Measurements from ENCODE around the gene ZDHHC15. TPM values are rescaled to one million over a fixed set of nuclear protein-coding genes. Genes with fewer than 3 reads are reported as not detected.
"Not testable (repeated sequence)": the region's sequence is repeated elsewhere in the genome, so short reads cannot be mapped to it uniquely, and the experiment has no call there.

ZDHHC15 gene
- total RNA-seq, 2 experiments from 2014 or later, result not detected

- Histone ChIP-seq H3K36me3 (ENCODE audit: insufficient read depth, low read length) (no peaks in the 10 kb centered on the region), H3K9me2 (ENCODE audit: insufficient read depth, low read length) (no peaks in the 10 kb centered on the region), H3K79me2 (ENCODE audit: insufficient read depth, low read depth, low read length) (no peaks in the 10 kb centered on the region), H3K27ac (ENCODE audit: low read depth, low read length, poor library complexity, severe bottlenecking) (no peak overlapping the region), H3K4me2 (ENCODE audit: low read length) (no peak overlapping the region), H3K9me3 (ENCODE audit: low read length) (no peaks in the 10 kb centered on the region), H4K20me1 (ENCODE audit: insufficient read depth, low read length) (no peaks in the 10 kb centered on the region), H3K4me1 (ENCODE audit: insufficient read depth, low read length, poor library complexity, severe bottlenecking) (no peaks in the 10 kb centered on the region), H2AFZ (ENCODE audit: low read length) (no peak overlapping the region), H3K4me3 (ENCODE audit: low read depth, low read length, poor library complexity, severe bottlenecking) (no peak overlapping the region)
- no TSS peak for BruUV-seq (replicated peaks)
- no peak for TF ChIP-seq CTCF (conservative IDR thresholded peaks at IDR 0.05; ENCODE audit: low read length)
- POLR2A ChIA-PET, result no interaction called here
- intact Hi-C loops (cut with micrococcal nuclease; ENCODE audit: unreplicated experiment), result no loop called here
- CTCF ChIA-PET (ENCODE audit: unreplicated experiment), result no interaction called here
- DNase-seq (ENCODE audit: low spot score), result no peak
These were observed 156.0 kb downstream of the ZDHHC15 start for GRCh38 chrX:75366861-75367260.

GRCh38 chrX:75365243-75365975 is 157.4 kb downstream of the ZDHHC15 start:
- Histone ChIP-seq H3K4me3 (ENCODE audit: low read depth, low read length, poor library complexity, severe bottlenecking) (no peak overlapping the region), H3K9me3 (ENCODE audit: low read length) (no peaks in the 10 kb centered on the region), H3K4me2 (ENCODE audit: low read length) (no peak overlapping the region), H3K36me3 (ENCODE audit: insufficient read depth, low read length) (no peaks in the 10 kb centered on the region), H3K4me1 (ENCODE audit: insufficient read depth, low read length, poor library complexity, severe bottlenecking) (no peaks in the 10 kb centered on the region), H3K79me2 (ENCODE audit: insufficient read depth, low read depth, low read length) (no peaks in the 10 kb centered on the region), H3K9me2 (ENCODE audit: insufficient read depth, low read length) (no peaks in the 10 kb centered on the region), H2AFZ (ENCODE audit: low read length) (no peak overlapping the region), H4K20me1 (ENCODE audit: insufficient read depth, low read length) (no peaks in the 10 kb centered on the region), H3K27ac (ENCODE audit: low read depth, low read length, poor library complexity, severe bottlenecking) (no peak overlapping the region)
- DNase-seq (ENCODE audit: low spot score), result no peak
- CTCF ChIA-PET (ENCODE audit: unreplicated experiment), result no interaction called here
- intact Hi-C loops (cut with micrococcal nuclease; ENCODE audit: unreplicated experiment), result no loop called here
- POLR2A ChIA-PET, result no interaction called here
- no TSS peak for BruUV-seq (replicated peaks)
- TF ChIP-seq EZH2phosphoT487 (IDR thresholded peaks at IDR 0.05; ENCODE audit: borderline replicate concordance, low read depth, low read length) (no peak), CTCF (conservative IDR thresholded peaks at IDR 0.05; ENCODE audit: low read length) (no peak)

- ChIA-PET CTCF (ENCODE audit: unreplicated experiment) (no interaction called here), POLR2A (no interaction called here)
- H3K4me1 ChIP-seq (ENCODE audit: insufficient read depth, low read length, poor library complexity, severe bottlenecking), result no peaks in the 10 kb centered on the region
- H3K27ac ChIP-seq (ENCODE audit: low read depth, low read length, poor library complexity, severe bottlenecking), result no peak overlapping the region
- H3K9me3 ChIP-seq (ENCODE audit: low read length), result no peaks in the 10 kb centered on the region
- no peak overlapping the region for H2AFZ ChIP-seq (ENCODE audit: low read length)
- H3K4me2 ChIP-seq (ENCODE audit: low read length), result no peak overlapping the region
- no TSS peak for BruUV-seq (replicated peaks)
- no peaks in the 10 kb centered on the region for H4K20me1 ChIP-seq (ENCODE audit: insufficient read depth, low read length)
- no peaks in the 10 kb centered on the region for H3K36me3 ChIP-seq (ENCODE audit: insufficient read depth, low read length)
- H3K79me2 ChIP-seq (ENCODE audit: insufficient read depth, low read depth, low read length), result no peaks in the 10 kb centered on the region
- TF ChIP-seq CTCF (conservative IDR thresholded peaks at IDR 0.05; ENCODE audit: low read length) (no peak), EZH2phosphoT487 (IDR thresholded peaks at IDR 0.05; ENCODE audit: borderline replicate concordance, low read depth, low read length) (no peak)
- intact Hi-C loops (cut with micrococcal nuclease; ENCODE audit: unreplicated experiment), result no loop called here
- no peak for DNase-seq (ENCODE audit: low spot score)
- H3K9me2 ChIP-seq (ENCODE audit: insufficient read depth, low read length), result no peaks in the 10 kb centered on the region
- no peak overlapping the region for H3K4me3 ChIP-seq (ENCODE audit: low read depth, low read length, poor library complexity, severe bottlenecking)
These were observed 161.0 kb downstream of the ZDHHC15 start for GRCh38 chrX:75361788-75362187.

- POLR2A ChIA-PET, result not testable (repeated sequence)
These were observed 174.2 kb downstream of the ZDHHC15 start for GRCh38 chrX:75348601-75349000.

More at GRCh38 chrX:75348601-75349000, 174.2 kb downstream of the ZDHHC15 start:
- H3K4me1 ChIP-seq (ENCODE audit: insufficient read depth, low read length, poor library complexity, severe bottlenecking); H3K4me2 ChIP-seq (ENCODE audit: low read length); H2AFZ ChIP-seq (ENCODE audit: low read length); H3K79me2 ChIP-seq (ENCODE audit: insufficient read depth, low read depth, low read length); intact Hi-C loops (cut with micrococcal nuclease; ENCODE audit: unreplicated experiment); H3K4me3 ChIP-seq (ENCODE audit: low read depth, low read length, poor library complexity, severe bottlenecking); H3K36me3 ChIP-seq (ENCODE audit: insufficient read depth, low read length); BruUV-seq (replicated peaks); H3K9me3 ChIP-seq (ENCODE audit: low read length); CTCF ChIA-PET (ENCODE audit: unreplicated experiment); H3K27ac ChIP-seq (ENCODE audit: low read depth, low read length, poor library complexity, severe bottlenecking); H4K20me1 ChIP-seq (ENCODE audit: insufficient read depth, low read length); DNase-seq (ENCODE audit: low spot score); H3K9me2 ChIP-seq (ENCODE audit: insufficient read depth, low read length): not testable (repeated sequence)
